Neural progenitor cell (in vitro differentiated cells): ENCODE data around the gene TENT5C. TPM values are rescaled to one million over a fixed set of nuclear protein-coding genes. Genes with fewer than 3 reads are reported as not detected.

Source experiments
- DNase-seq: peaks from one replicate; pipeline ENCODE4 v3.0.0-alpha.2; 2016; ENCODE audit warnings: low spot score
- H2AFZ ChIP-seq: fragments of 200-600 bp; sonication (generic); replicated peaks from 2 replicates; pipeline ENCODE4 v1.6.1; 2016; ENCODE audit warnings: antibody characterized with exemption
- H3F3A ChIP-seq: fragments of 200-600 bp; sonication (generic); 2 replicates; pipeline ENCODE4 v1.6.1; 2016; ENCODE audit warnings: antibody characterized with exemption, low read depth
- H3K27ac ChIP-seq: fragments of 200-600 bp; sonication (generic); 2 replicates; pipeline ENCODE4 v1.5.1; 2016; ENCODE audit warnings: mild to moderate bottlenecking
- H3K27me3 ChIP-seq: fragments of 200-600 bp; sonication (generic); 2 replicates; pipeline ENCODE4 v1.6.1; 2016; ENCODE audit warnings: mild to moderate bottlenecking, moderate library complexity
- H3K36me3 ChIP-seq: fragments of 200-600 bp; sonication (generic); 2 replicates; pipeline ENCODE4 v1.5.1; 2016
- H3K4me1 ChIP-seq: fragments of 200-600 bp; sonication (generic); 2 replicates; pipeline ENCODE4 v1.6.1; 2016; ENCODE audit warnings: mixed run types
- H3K4me2 ChIP-seq: fragments of 200-600 bp; sonication (generic); 2 replicates; pipeline ENCODE4 v1.6.1; 2016
- H3K4me3 ChIP-seq: fragments of 200-600 bp; sonication (generic); 2 replicates; pipeline ENCODE4 v1.5.1; 2016
- H3K79me2 ChIP-seq: fragments of 200-600 bp; sonication (generic); 2 replicates; pipeline ENCODE4 v1.6.1; 2016; ENCODE audit warnings: low read depth
- H3K9ac ChIP-seq: fragments of 200-600 bp; sonication (generic); 2 replicates; pipeline ENCODE4 v1.6.1; 2016
- H3K9me3 ChIP-seq: fragments of 200-600 bp; sonication (generic); 2 replicates; pipeline ENCODE4 v1.5.1; 2016; ENCODE audit warnings: low read depth
- H4K20me1 ChIP-seq: fragments of 200-600 bp; sonication (generic); 2 replicates; pipeline ENCODE4 v1.6.1; 2016; ENCODE audit warnings: low read depth
- H3K27ac Mint-ChIP-seq: 3 replicates; pipeline ENCODE4 v1.8.0; 2021; ENCODE audit warnings: mixed read lengths
- H3K27me3 Mint-ChIP-seq: 2 replicates; pipeline ENCODE4 v1.8.0; 2022; ENCODE audit warnings: low read depth, mild to moderate bottlenecking, inconsistent platforms, moderate library complexity, mixed read lengths; ENCODE audit not compliant: insufficient read depth
- H3K36me3 Mint-ChIP-seq: 3 replicates; pipeline ENCODE4 v1.8.0; 2021; ENCODE audit warnings: mixed read lengths
- H3K4me1 Mint-ChIP-seq: 3 replicates; pipeline ENCODE4 v1.8.0; 2021; ENCODE audit warnings: mixed read lengths
- H3K4me3 Mint-ChIP-seq: 3 replicates; pipeline ENCODE4 v1.8.0; 2021; ENCODE audit warnings: mild to moderate bottlenecking, moderate library complexity, mixed read lengths
- H3K9me3 Mint-ChIP-seq: 3 replicates; pipeline ENCODE4 v1.8.0; 2020; ENCODE audit warnings: mixed read lengths
- CTCF ChIP-seq: fragments of 200-600 bp; sonication (generic); IDR thresholded peaks from 2 replicates; pipeline ENCODE4 v1.5.1; 2017; ENCODE audit warnings: antibody characterized with exemption, mild to moderate bottlenecking
- EZH2 ChIP-seq: fragments of 200-600 bp; sonication (generic); IDR thresholded peaks from 2 replicates; pipeline ENCODE4 v1.6.1; 2017; ENCODE audit warnings: antibody characterized with exemption, mild to moderate bottlenecking, moderate library complexity
- EZH2phosphoT487 ChIP-seq: fragments of 200-600 bp; sonication (generic); IDR thresholded peaks from 2 replicates; pipeline ENCODE4 v1.6.1; 2017; ENCODE audit warnings: antibody characterized with exemption
- total RNA-seq: library from RNA; depleted of rRNA; stranded (reverse); fragments of >200 nt; gene quantifications from 2 replicates; pipeline ENCODE4 v1.2.3, GENCODE V29; 2015; ENCODE audit warnings: low replicate concordance

TENT5C gene
- total RNA-seq, 1 donor from 2014 or later, result 0.39 TPM

GRCh38 chr1:117561551-117561950 is 44.3 kb upstream of the TENT5C start:
- H3K9me3 Mint-ChIP-seq, result peaks cover 2% of the 10 kb centered on the region
- no peak overlapping the region for H3K4me3 Mint-ChIP-seq
- no peaks in the 10 kb centered on the region for H3K79me2 ChIP-seq
- no peaks in the 10 kb centered on the region for H3K9me3 ChIP-seq
- H3K4me1 Mint-ChIP-seq, result no peaks in the 10 kb centered on the region
- H3K27ac Mint-ChIP-seq, result no peak overlapping the region
- H3K4me1 ChIP-seq, result peaks cover 4% of the 10 kb centered on the region
- no peaks in the 10 kb centered on the region for H3F3A ChIP-seq
- no peaks in the 10 kb centered on the region for H3K36me3 ChIP-seq
- H3K36me3 Mint-ChIP-seq, result no peaks in the 10 kb centered on the region
- no peak overlapping the region for H3K4me2 ChIP-seq
- no peak overlapping the region for H3K27ac ChIP-seq
- H3K27me3 Mint-ChIP-seq, result peaks cover 6% of the 10 kb centered on the region
- H4K20me1 ChIP-seq, result no peaks in the 10 kb centered on the region
- H3K4me3 ChIP-seq, result no peak overlapping the region
- H2AFZ ChIP-seq, result no peak overlapping the region
- TF ChIP-seq EZH2phosphoT487, result no peak
- no peak for DNase-seq
- no peaks in the 10 kb centered on the region for H3K27me3 ChIP-seq
- H3K9ac ChIP-seq, result no peak overlapping the region

DNA sequence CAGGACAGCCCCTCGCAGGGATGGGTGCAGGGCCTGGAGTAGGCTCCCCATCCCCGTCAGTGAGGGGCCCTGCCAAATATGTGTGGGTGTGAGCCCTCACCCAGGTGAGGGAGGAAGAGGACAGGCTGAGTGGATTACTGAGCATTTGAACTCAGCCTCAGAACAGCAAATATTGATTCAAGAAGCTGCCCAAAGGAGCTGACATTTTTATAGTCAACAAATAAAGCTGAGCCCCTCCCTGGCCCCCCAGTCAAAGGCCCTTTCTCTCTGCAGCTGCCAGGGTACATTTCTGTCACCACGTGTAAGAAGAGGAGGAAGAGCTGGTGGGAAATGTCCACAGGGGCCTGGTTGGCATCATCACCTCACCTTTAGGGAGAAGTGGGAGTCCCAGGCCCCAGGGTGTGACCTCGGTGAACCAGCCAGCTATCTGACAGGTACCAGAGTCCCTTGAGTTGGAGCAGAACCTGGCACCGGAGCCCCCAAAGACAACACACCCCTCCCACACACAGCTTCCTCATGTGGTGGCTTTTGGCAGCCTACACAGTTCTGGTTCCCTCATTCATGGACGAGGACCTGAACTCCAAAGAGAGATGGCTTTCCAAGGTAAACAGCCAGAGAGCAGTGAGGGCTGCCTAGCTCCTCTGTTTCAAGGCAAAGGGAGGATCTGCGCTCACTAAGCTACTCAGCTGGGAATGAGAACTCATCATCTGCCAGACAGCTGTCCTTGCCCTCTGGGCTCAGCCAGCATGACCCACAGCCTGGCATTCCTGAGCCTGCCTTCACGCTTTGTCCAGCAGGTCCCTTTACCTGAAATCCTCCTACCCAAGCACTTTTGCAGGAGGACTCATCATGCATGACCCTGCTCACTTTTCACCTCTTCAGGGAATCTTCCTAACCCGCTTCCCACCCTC is 43.0 kb upstream of the TENT5C start:
- Histone ChIP-seq H3K36me3 (no peaks in the 10 kb centered on the region), H4K20me1 (no peaks in the 10 kb centered on the region), H3K79me2 (no peaks in the 10 kb centered on the region), H3K4me1 (peaks cover 4% of the 10 kb centered on the region), H3K9me3 (no peaks in the 10 kb centered on the region), H2AFZ (no peak overlapping the region), H3K4me3 (no peak overlapping the region), H3K27ac (no peak overlapping the region), H3K4me2 (no peak overlapping the region), H3K27me3 (no peaks in the 10 kb centered on the region), H3K9ac (no peak overlapping the region), H3F3A (no peaks in the 10 kb centered on the region)
- DNase-seq, result no peak
- no peaks in the 10 kb centered on the region for H3K36me3 Mint-ChIP-seq
- H3K9me3 Mint-ChIP-seq, result peaks cover 2% of the 10 kb centered on the region
- H3K27me3 Mint-ChIP-seq, result peaks cover 6% of the 10 kb centered on the region
- H3K27ac Mint-ChIP-seq, result no peak overlapping the region
- H3K4me1 Mint-ChIP-seq, result no peaks in the 10 kb centered on the region
- no peak overlapping the region for H3K4me3 Mint-ChIP-seq
- TF ChIP-seq CTCF (no peak), EZH2phosphoT487 (no peak), EZH2 (no peak)

DNA sequence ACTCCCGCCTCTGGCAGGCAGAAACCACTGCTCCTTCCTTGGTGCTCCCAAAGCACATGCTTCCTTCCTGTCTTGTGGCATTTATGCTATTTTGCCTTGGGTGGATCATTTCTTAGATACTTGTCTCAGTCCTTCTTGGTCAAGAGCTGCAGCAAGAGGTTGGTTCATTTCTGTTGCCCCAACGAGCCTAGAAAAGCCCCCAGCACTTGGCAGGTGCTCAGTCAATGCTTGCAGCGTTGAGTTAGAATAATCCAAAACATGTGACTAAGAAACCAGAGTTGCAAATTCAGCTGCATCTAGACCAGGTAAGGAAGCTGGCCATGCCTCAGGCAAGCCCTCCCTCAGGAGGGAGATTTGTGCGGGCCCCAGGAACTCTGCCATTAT is 42.4 kb upstream of the TENT5C start:
- H3K9ac ChIP-seq, result no peak overlapping the region
- no peak for DNase-seq
- Mint-ChIP-seq H3K27ac (no peak overlapping the region), H3K36me3 (no peaks in the 10 kb centered on the region), H3K4me3 (no peak overlapping the region), H3K9me3 (peaks cover 2% of the 10 kb centered on the region), H3K4me1 (no peaks in the 10 kb centered on the region), H3K27me3 (peaks cover 6% of the 10 kb centered on the region)
- H4K20me1 ChIP-seq, result no peaks in the 10 kb centered on the region
- no peaks in the 10 kb centered on the region for H3K9me3 ChIP-seq
- no peak overlapping the region for H3K27ac ChIP-seq
- H3K4me2 ChIP-seq, result no peak overlapping the region
- TF ChIP-seq CTCF (no peak), EZH2 (no peak), EZH2phosphoT487 (no peak)
- H3K4me1 ChIP-seq, result peaks cover 4% of the 10 kb centered on the region
- H3K27me3 ChIP-seq, result no peaks in the 10 kb centered on the region
- H3K36me3 ChIP-seq, result no peaks in the 10 kb centered on the region
- no peaks in the 10 kb centered on the region for H3F3A ChIP-seq
- H3K4me3 ChIP-seq, result no peak overlapping the region
- no peak overlapping the region for H2AFZ ChIP-seq
- H3K79me2 ChIP-seq, result no peaks in the 10 kb centered on the region
